Activated CD4-positive, CD25-positive, alpha-beta regulatory T cell treated with anti-CD3 and anti-CD28 coated beads, Interleukin-2, amount 50 U/mL, for 16 hours (primary cell): ENCODE results near the gene OR10G4.
"Not testable (repeated sequence)": the region's sequence is repeated elsewhere in the genome, so short reads cannot be mapped to it uniquely, and the experiment has no call there.

Experiments used
- DNase-seq: peaks from one replicate; pipeline ENCODE4 v3.0.0-alpha.2; 2020; ENCODE audit warnings: low read depth, low spot score

Gene OR10G4

GRCh38 chr11:124012697-124013096 is at the start of gene OR10G4:
Gene OR10G4, plus strand, starts transcription at chr11:124012997. Its CDS starts 2,578 bp downstream, at chr11:124015575.
- DNase-seq, result no peak

GRCh38 chr11:123973816-123974215 is 39.0 kb upstream of the OR10G4 start:
- DNase-seq, result no peak

DNA sequence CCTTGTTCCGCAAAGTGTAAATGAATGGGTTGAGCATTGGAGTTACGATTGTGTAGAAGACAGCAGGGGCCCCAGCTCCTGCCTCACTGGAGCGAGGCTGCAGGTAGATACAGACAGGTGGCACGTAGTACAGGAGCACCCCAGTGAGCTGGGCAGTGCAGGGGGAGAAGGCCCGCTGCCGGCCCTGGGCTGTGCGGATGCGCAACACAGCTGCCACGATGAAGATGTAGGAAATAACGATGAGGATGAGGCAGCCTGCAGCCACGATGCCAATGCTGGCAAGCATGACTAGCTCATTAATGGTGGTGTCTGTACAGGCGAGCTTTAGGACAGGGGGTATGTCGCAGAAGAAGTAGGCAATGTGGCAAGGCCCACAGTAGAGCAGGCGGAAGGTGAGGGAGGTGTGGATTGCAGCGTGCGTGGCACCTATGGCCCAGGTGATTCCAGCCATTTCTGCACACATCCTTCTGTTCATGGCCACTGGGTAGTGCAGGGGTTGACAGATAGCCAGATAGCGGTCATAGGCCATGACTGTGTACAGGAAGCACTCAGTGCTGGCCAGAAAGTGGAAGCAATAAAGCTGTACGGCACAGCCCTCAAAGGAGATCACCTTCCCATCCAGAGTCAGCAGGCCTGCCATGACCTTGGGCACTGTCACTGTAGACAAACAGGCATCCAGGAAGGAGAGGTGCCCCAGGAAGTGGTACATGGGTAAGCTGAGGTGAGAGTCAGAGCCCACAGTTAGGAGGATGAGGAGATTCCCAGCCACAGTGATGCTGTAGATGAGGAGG is 35.8 kb upstream of the OR10G4 start:
- DNase-seq, result no peak

DNA sequence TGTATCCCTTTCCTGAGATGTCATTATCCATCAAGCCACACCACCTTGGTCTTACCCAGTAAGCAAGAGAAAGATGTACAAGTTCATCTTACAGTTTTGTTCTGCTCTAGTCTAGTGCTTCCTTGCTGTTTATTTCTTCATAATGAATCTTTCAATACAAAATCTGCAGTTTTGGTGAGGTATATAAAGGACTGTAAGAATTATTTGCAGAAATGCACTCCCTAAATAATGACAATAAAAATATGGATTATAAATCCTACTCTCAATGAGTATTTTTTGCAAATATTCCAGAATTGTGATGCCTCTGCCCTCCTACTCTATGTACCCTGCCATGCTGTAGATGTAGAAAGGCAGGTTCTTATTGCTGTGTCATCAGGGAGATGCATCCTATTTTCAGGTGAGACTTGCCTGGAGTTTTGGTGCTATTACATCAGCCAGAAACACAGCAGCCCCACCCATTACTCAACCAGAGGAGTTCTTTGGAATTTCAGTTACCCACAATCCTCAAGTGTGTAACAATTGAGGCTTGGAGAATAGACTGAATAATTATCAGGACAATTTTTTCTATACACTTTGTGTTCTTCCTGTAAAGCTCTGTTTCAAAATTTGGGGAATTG is 35.0 kb upstream of the OR10G4 start, which contains the start of gene OR10S1:
OR10S1 (minus strand) TSS at position 51 of the 617 bp plus-strand sequence. CDS start 117 bp downstream, outside the sequence.
- no peak for DNase-seq

GRCh38 chr11:123979311-123979710 is 33.5 kb upstream of the OR10G4 start:
- no peak for DNase-seq

DNA sequence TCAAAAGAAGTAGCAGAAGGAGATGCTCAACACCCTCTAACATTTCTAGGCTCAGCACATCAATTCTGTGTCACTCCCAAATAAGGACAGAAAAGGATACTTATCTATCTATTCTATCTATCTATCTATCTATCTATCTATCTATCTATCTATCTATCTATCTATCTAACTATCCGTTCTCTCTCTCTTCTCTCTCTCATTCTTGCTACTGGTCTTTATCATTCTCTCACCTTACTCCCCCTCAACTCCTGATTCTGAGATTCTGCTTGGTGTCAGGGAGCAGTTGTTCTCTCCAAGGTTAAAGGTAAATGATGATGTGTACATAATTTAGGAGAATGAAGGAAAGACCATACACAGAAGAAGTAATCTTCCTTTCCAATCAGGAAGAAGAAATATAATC is 17.7 kb upstream of the OR10G4 start, which contains the start of gene OR10G6:
OR10G6 (minus strand) TSS at position 43 of the 400 bp plus-strand sequence; CDS start at position 43, 0 bp downstream.
- no peak for DNase-seq

DNA sequence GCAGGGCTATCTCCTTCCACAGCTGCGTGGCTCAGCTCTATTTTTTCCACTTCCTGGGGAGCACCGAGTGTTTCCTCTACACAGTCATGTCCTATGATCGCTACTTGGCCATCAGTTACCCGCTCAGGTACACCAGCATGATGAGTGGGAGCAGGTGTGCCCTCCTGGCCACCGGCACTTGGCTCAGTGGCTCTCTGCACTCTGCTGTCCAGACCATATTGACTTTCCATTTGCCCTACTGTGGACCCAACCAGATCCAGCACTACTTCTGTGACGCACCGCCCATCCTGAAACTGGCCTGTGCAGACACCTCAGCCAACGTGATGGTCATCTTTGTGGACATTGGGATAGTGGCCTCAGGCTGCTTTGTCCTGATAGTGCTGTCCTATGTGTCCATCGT is 3.0 kb downstream of the OR10G4 start:
- not testable (repeated sequence) for DNase-seq

DNA sequence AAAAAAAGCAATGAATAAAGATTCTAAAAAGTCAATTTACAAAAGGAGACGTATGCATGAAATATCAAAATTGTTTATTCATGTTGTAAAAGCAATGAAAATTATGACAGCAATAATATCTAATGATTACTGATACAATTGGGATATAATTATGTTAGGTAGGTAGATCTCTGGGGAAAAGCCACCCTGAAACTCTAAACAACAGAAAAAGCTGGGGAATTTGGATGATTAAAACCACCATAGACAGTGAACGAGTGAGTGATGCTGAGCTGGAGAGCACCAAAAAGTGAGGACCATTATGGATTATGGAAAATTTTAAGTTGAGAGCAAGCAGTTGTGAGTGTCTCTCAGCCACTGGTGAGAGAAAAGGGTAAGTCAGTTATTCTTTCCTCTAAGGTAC is 13.7 kb downstream of the OR10G4 start, which contains the start of gene OR10G8:
OR10G8 (plus strand) TSS at position 301 of the 400 bp plus-strand sequence. CDS start 2,825 bp downstream, outside the sequence.
- no peak for DNase-seq

GRCh38 chr11:124036666-124037065 is 23.9 kb downstream of the OR10G4 start:
- DNase-seq, result no peak

- no peak for DNase-seq
Measured at GRCh38 chr11:124039557-124039956, 26.8 kb downstream of the OR10G4 start.

- DNase-seq, result no peak
Measured at GRCh38 chr11:124041254-124041653, 28.5 kb downstream of the OR10G4 start, which contains the start of gene OR10G7. Gene OR10G7, minus strand, starts transcription at chr11:124041325. Its CDS starts 2,324 bp downstream, at chr11:124039001.

- DNase-seq, result no peak
Measured at GRCh38 chr11:124043420-124043819, 30.6 kb downstream of the OR10G4 start.

DNA sequence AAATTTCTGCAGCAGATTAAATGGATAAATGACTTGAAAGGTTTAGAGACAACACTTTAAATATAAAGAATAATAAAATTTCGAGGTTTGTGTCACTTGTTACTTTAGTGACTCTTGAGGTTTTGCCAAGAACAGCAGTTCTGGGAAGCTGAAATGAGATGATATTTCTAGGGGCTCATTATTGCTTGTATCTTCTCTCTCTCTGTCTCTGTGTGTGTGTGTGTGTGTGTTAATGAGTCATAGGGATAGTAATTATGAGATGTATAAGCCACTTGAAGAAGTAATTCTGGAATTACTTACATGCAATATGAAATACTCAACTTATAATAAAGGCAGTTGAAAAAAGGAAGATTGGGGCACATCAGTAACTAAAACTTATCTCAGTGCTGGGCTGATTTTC is 38.0 kb downstream of the OR10G4 start:
- no peak for DNase-seq

DNA sequence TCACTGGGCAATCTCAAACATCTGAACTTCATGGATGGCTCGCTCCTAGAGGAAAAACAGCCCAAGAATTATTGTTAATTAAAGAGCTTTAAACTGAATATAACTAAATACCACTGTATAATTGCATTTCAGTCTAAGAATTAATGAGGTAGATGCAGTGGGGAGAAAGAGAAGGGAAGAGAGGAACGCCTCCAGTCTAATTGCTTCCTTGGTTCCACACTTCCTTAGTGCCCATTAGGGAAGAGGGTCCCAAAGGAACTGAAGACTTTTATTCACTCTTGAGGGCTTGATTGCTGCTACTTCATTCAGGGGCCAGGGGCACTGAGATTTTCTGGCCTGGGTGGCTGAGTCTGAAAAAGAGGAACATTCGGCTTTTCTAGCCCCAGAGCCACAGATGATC is 40.2 kb downstream of the OR10G4 start:
- DNase-seq, result no peak
